DND-41 (cell line): ENCODE data around the gene GOSR1.

ENCODE experiments used
- EZH2 ChIP-seq: IDR thresholded peaks from 3 replicates; pipeline ENCODE4 v1.6.1; 2012; ENCODE audit warnings: borderline replicate concordance, low read depth, mild to moderate bottlenecking, moderate library complexity, low read length, inconsistent platforms; ENCODE audit not compliant: severe bottlenecking
- TF ChIP-seq, protein P1 (sequence below): IDR thresholded peaks from 2 replicates; pipeline ENCODE4 v1.5.1; 2012; ENCODE audit warnings: borderline replicate concordance, low read length, moderate library complexity, mild to moderate bottlenecking; ENCODE audit not compliant: poor library complexity, severe bottlenecking; ENCODE audit errors: extremely low read depth

DNA sequence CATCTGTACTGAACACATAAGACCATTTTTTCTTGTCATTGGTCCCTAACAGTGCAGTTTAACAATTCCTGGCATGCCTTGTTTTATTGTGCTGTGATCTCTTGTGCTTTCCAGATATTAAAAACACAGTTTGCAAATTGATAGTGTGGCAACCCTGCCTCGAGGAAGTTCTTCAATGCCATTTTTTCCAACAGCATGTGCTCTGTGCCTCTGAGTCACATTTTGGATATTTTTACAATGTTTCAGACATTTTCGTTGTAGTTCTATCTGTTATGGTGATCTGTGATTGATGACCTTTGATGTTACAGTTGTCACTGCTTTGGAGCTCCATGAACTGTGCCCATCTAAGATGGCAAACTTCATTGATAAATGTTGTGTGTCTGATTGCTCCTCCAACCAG, 66.2 kb downstream of the GOSR1 start:
- TF ChIP-seq, protein P1, sequence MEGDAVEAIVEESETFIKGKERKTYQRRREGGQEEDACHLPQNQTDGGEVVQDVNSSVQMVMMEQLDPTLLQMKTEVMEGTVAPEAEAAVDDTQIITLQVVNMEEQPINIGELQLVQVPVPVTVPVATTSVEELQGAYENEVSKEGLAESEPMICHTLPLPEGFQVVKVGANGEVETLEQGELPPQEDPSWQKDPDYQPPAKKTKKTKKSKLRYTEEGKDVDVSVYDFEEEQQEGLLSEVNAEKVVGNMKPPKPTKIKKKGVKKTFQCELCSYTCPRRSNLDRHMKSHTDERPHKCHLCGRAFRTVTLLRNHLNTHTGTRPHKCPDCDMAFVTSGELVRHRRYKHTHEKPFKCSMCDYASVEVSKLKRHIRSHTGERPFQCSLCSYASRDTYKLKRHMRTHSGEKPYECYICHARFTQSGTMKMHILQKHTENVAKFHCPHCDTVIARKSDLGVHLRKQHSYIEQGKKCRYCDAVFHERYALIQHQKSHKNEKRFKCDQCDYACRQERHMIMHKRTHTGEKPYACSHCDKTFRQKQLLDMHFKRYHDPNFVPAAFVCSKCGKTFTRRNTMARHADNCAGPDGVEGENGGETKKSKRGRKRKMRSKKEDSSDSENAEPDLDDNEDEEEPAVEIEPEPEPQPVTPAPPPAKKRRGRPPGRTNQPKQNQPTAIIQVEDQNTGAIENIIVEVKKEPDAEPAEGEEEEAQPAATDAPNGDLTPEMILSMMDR: no peak
- TF ChIP-seq EZH2: no peak
